Measurements from ENCODE around the gene FREY1. TPM values are rescaled to one million over a fixed set of nuclear protein-coding genes. Genes with fewer than 3 reads are reported as not detected.

FREY1 gene
- total and polyA plus RNA-seq, 2 of the 8 experiments (the other 6 are each of a cell fraction or from before 2014, with no cell fraction given): 0.32 to 1.1 TPM

DNA sequence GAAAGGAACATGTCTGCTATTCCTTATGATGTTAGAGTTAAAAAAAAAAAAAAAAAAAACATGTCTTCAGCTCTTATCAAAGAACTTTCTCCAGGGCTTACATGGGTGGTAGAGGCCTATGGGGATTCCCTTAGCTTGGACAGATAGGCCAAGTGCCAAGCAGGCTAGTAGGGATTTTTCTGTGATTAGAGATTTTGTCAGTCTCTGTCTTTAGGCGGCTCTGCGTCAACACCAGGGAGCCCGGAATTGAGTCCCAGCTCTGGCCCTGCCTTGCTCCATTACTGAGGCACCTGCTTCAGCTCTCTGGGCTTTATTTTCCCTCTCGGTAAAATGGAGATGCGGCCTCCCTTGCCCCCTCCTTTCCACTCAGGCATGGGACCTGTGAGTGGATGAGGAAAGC, 46.7 kb downstream of the FREY1 start:
- Histone ChIP-seq H4K91ac (replicated peaks; ENCODE audit: insufficient read length, low read length) (no peak overlapping the region), H2BK20ac (ENCODE audit: low read length) (no peak overlapping the region), H3K23ac (ENCODE audit: insufficient read length) (no peak overlapping the region), H3K9ac (replicated peaks in 1 of 4; ENCODE audit: extremely low read depth in 1 of 4, low read depth in 3 of 4, low read length in 3 of 4) (no peak overlapping the region), H3K23me2 (ENCODE audit: low read depth, low read length) (no peaks in the 10 kb centered on the region), H3K9me3 (ENCODE audit: insufficient read depth in 2 of 2, low read depth in 1 of 2, low read length in 1 of 2) (no peaks in the 10 kb centered on the region), H4K5ac (ENCODE audit: insufficient read length, low read depth, low read length) (no peak overlapping the region), H2BK12ac (ENCODE audit: low read depth, low read length) (no peak overlapping the region), H3K14ac (ENCODE audit: insufficient read length) (no peak overlapping the region), H3K4ac (replicated peaks; ENCODE audit: insufficient read length, low read depth, low read length) (no peak overlapping the region), H2BK120ac (replicated peaks; ENCODE audit: low read depth, low read length) (no peak overlapping the region), H2AK5ac (ENCODE audit: low read depth, low read length) (no peak overlapping the region), H3K4me2 (ENCODE audit: insufficient read depth in 1 of 2, low read depth in 2 of 2, low read length in 2 of 2) (no peak overlapping the region), H3K36me3 (ENCODE audit: control insufficient read depth in 2 of 4, insufficient read depth in 4 of 4, low read length in 3 of 4) (peaks cover 3 to 27% (median 9%) of the 10 kb centered on the region in 4 experiments; a peak in 5 of 8 replicates), H3K4me3 (ENCODE audit: extremely low read depth in 1 of 4, insufficient read depth in 2 of 4, low read depth in 3 of 4, low read length in 4 of 4) (no peak overlapping the region), H3K79me2 (ENCODE audit: control insufficient read depth in 1 of 2, insufficient read depth in 2 of 2, low read length in 2 of 2) (no peaks in the 10 kb centered on the region), H2BK5ac (ENCODE audit: low read depth, low read length) (no peak overlapping the region), H2AFZ (ENCODE audit: low read length) (no peak overlapping the region), H3K79me1 (ENCODE audit: low read depth, low read length) (no peaks in the 10 kb centered on the region), H3K4me1 (replicated peaks in 1 of 4; ENCODE audit: control insufficient read depth in 3 of 4, insufficient read depth in 4 of 4, low read length in 3 of 4) (peaks cover 6 to 20% (median 15%) of the 10 kb centered on the region in 4 experiments; a peak in 6 of 7 replicates), H4K8ac (ENCODE audit: extremely low read depth, insufficient read depth, low read length) (no peak overlapping the region), H3K56ac (replicated peaks; ENCODE audit: insufficient read length, low read depth, low read length) (no peak overlapping the region), H3K27me3 (replicated peaks in 1 of 4; ENCODE audit: control insufficient read depth in 3 of 4, extremely low read depth in 1 of 4, insufficient read depth in 3 of 4, low read length in 3 of 4) (no peaks in the 10 kb centered on the region), H4K20me1 (replicated peaks in 1 of 2; ENCODE audit: control insufficient read depth in 1 of 2, insufficient read depth in 2 of 2, low read length in 2 of 2) (no peaks in the 10 kb centered on the region), H3K27ac (ENCODE audit: low read depth, low read length) (no peak overlapping the region), H3K18ac (ENCODE audit: extremely low read depth, low read length) (no peak overlapping the region), H2BK15ac (ENCODE audit: low read length) (no peak overlapping the region)
- CTCF ChIA-PET (ENCODE audit: partially characterized antibody): interaction anchor here (0.6 to 8.6 kb wide), 8 partner anchors 12 to 510 kb away, joined by 3 to 90 read pairs (median 4); no protein-coding TSS in a partner anchor
- TF ChIP-seq, protein P1, sequence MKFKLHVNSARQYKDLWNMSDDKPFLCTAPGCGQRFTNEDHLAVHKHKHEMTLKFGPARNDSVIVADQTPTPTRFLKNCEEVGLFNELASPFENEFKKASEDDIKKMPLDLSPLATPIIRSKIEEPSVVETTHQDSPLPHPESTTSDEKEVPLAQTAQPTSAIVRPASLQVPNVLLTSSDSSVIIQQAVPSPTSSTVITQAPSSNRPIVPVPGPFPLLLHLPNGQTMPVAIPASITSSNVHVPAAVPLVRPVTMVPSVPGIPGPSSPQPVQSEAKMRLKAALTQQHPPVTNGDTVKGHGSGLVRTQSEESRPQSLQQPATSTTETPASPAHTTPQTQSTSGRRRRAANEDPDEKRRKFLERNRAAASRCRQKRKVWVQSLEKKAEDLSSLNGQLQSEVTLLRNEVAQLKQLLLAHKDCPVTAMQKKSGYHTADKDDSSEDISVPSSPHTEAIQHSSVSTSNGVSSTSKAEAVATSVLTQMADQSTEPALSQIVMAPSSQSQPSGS (IDR thresholded peaks at IDR 0.05; ENCODE audit: low read length): no peak
- no peak for TF ChIP-seq SUZ12 (IDR thresholded peaks at IDR 0.05; ENCODE audit: low read length)
- TF ChIP-seq TEAD4 (IDR thresholded peaks at IDR 0.05; ENCODE audit: low read depth, low read length): no peak
- no peak for TF ChIP-seq CHD1 (IDR thresholded peaks at IDR 0.05; ENCODE audit: low read depth, low read length)
- no peak for TF ChIP-seq SRF (IDR thresholded peaks at IDR 0.05; ENCODE audit: low read depth, low read length)
- no peak for TF ChIP-seq SP2 (IDR thresholded peaks at IDR 0.05; ENCODE audit: low read length)
- TF ChIP-seq MAFK (IDR thresholded peaks at IDR 0.05; ENCODE audit: low read depth, low read length): no peak
- no peak for TF ChIP-seq SP4 (IDR thresholded peaks at IDR 0.05; ENCODE audit: low read length)
- no peak for TF ChIP-seq TCF12 (IDR thresholded peaks at IDR 0.05; ENCODE audit: low read depth, low read length)
- no peak for TF ChIP-seq KDM4A (IDR thresholded peaks at IDR 0.05; ENCODE audit: low read depth, low read length, severe bottlenecking)
- TF ChIP-seq EP300 (IDR thresholded peaks at IDR 0.05; ENCODE audit: borderline replicate concordance in 1 of 2, low read depth in 2 of 2, low read length in 2 of 2): no peak
- no peak for TF ChIP-seq CREB1 (IDR thresholded peaks at IDR 0.05)
- 96% methylated on average over 5 of the region's 5 CpGs; no CpG with 5 or more reads in 1 of the 2 experiments for WGBS, 2 experiments (ENCODE audit: extremely low coverage in 1 of 2, insufficient coverage in 1 of 2, insufficient read length in 1 of 2, insufficient replicate concordance in 2 of 2, low coverage in 1 of 2, low lambda C conversion rate in 2 of 2, missing lambda C conversion rate in 1 of 2)
- POLR2A ChIA-PET (ENCODE audit: partially characterized antibody): interaction anchor here (4.7 kb wide), 1 partner anchor 13 kb away, joined by 17 read pairs; the partner anchor contains the start of gene CRY2
- FAIRE-seq (no peak), DNase-seq (ENCODE audit: low read depth in 1 of 2, low spot score in 2 of 2) (no peak)
